Stomach smooth muscle (tissue), 2 donors: ENCODE measurements around the gene SRI.
"Not testable (repeated sequence)": the region's sequence is repeated elsewhere in the genome, so short reads cannot be mapped to it uniquely, and the experiment has no call there.

Experiments used
- H3K27ac ChIP-seq: one replicate; pipeline ENCODE4 v1.7.0; 2013; ENCODE audit warnings: mild to moderate bottlenecking, low read length, inconsistent platforms
- H3K27me3 ChIP-seq, 2 donors: one replicate each; pipeline ENCODE4 v1.7.0; 2013; ENCODE audit warnings: low read length in 2 of 2; ENCODE audit not compliant: insufficient read depth in 2 of 2, control insufficient read depth in 1 of 2
- H3K36me3 ChIP-seq, 2 donors: one replicate each; pipeline ENCODE4 v1.7.0; 2013; ENCODE audit warnings: low read length in 2 of 2; ENCODE audit not compliant: control insufficient read depth in 2 of 2, insufficient read depth in 2 of 2
- H3K4me1 ChIP-seq: one replicate; pipeline ENCODE4 v1.7.0; 2013; ENCODE audit warnings: low read length; ENCODE audit not compliant: control insufficient read depth, insufficient read depth
- H3K4me3 ChIP-seq, 2 donors: one replicate each; pipeline ENCODE4 v1.7.0; 2013; ENCODE audit warnings: low read length in 2 of 2
- H3K9ac ChIP-seq, 2 donors: one replicate each; pipeline ENCODE4 v1.7.0; 2013; ENCODE audit warnings: low read length in 2 of 2, mild to moderate bottlenecking in 1 of 2
- H3K9me3 ChIP-seq, 2 donors: one replicate each; pipeline ENCODE4 v1.7.0; 2013; ENCODE audit warnings: low read length in 2 of 2; ENCODE audit not compliant: control insufficient read depth in 2 of 2
- donor health status: healthy.
- donor health status: Pancreatic carcinoma.

The SRI gene, protein sequence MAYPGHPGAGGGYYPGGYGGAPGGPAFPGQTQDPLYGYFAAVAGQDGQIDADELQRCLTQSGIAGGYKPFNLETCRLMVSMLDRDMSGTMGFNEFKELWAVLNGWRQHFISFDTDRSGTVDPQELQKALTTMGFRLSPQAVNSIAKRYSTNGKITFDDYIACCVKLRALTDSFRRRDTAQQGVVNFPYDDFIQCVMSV

DNA sequence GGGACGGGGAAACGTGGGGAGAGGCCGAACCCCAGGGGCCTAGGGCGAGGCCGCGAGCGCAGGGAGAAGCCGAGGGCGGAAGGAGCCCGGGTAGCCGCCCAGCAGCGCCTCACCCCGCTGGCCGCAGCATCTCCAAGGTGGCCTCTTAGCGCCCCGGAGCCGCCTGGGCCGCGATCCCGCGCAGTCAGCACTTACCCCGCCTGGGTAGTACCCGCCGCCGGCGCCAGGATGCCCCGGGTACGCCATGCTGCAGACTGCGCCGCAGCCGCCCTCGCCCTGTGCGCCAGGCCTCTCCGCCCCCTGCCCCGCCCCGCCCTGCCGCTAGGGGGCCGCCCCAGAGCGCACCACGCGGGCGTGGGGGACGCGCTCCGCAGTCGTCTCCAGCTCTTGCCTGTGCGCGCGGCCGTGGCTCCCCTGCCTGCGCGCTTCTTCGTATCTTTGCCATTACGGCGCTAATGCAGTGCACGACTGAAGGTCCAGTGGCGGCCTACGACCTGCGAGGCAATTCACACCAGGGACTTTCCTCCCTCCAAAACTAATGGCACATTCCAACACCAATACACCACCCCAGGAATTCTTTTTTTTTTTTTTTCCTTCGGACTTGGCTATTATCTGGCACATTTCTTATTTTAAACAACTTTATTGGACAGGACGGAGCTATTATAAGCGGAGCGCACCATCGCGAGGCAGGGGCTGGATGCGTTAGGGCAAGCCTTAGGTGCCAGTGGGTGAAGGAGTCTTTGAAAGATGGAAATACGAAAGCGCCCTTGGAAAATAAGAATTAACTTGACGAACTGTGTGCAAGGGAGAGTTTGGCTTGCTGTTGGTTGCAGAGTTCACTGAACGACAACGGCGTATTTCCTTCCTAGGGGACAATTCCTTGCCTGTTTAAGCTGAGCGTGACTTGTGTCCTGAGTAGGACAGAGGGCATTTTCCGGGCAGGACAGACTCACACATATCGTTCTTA, at the start of gene SRI:
Gene SRI (minus strand): TSS at position 258 of the 967 bp plus-strand sequence. CDS start 12 bp downstream, at position 246.
- H3K4me1 ChIP-seq, result peaks cover 5% of the 10 kb centered on the region
- peaks cover 4 to 8% of the 10 kb centered on the region in 2 donors for H3K36me3 ChIP-seq
- peak within 1 kb of the TSS; percentile 67 to 84 for H3K9ac ChIP-seq
- H3K27ac ChIP-seq, result peak within 1 kb of the TSS; percentile 76
- H3K4me3 ChIP-seq, result peak within 1 kb of the TSS; percentile 87 to 89
- no peaks in the 10 kb centered on the region for H3K27me3 ChIP-seq
- H3K9me3 ChIP-seq, result no peaks in the 10 kb centered on the region

DNA sequence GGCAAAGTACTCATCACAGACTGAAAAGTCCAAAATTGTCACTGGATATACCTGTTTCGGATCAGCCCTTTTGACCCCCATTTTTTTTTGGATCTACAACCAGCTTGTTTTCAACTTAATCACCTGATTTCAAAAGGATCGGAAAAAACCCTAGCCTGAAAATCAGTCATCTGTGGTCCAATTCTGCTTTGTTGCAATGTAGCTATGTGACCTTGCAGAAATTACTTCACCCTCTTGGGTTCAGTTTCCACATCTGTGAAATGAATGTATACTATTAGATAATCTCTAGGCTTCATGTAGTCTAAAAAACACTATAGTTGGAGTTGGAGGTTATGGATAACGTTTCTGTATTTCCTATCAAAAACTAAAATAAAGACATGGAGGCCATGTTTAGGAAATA, 49.7 kb upstream of the SRI start:
- no peaks in the 10 kb centered on the region for H3K27me3 ChIP-seq
- H3K36me3 ChIP-seq, result no peaks in the 10 kb centered on the region
- no peak overlapping the region for H3K9ac ChIP-seq
- no peaks in the 10 kb centered on the region for H3K4me1 ChIP-seq
- H3K4me3 ChIP-seq, result no peak overlapping the region
- no peaks in the 10 kb centered on the region for H3K9me3 ChIP-seq
- H3K27ac ChIP-seq, result no peak overlapping the region

DNA sequence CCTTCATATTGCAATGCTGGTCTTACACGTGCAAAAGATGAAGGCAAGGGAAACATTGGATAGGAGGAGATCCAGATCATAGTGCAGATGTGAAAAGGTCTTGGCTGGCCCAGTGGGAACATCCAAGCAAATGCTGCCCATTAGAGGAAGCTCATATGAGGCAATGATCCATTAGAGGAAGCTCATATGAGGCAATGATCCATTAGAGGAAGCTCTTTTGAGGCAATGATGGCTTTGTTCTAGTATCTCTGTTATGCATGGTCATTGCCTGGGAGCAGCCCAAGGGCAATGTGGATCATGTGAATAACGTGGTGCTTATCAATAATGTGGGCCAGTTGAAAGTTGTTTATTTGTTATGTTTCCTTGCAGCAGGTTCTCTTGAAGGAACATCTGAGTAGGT, 49.0 kb upstream of the SRI start:
- H3K27ac ChIP-seq, result no peak overlapping the region
- no peaks in the 10 kb centered on the region for H3K36me3 ChIP-seq
- no peaks in the 10 kb centered on the region for H3K4me1 ChIP-seq
- no peak overlapping the region for H3K4me3 ChIP-seq
- no peaks in the 10 kb centered on the region for H3K27me3 ChIP-seq
- no peak overlapping the region for H3K9ac ChIP-seq
- H3K9me3 ChIP-seq, result no peaks in the 10 kb centered on the region

DNA sequence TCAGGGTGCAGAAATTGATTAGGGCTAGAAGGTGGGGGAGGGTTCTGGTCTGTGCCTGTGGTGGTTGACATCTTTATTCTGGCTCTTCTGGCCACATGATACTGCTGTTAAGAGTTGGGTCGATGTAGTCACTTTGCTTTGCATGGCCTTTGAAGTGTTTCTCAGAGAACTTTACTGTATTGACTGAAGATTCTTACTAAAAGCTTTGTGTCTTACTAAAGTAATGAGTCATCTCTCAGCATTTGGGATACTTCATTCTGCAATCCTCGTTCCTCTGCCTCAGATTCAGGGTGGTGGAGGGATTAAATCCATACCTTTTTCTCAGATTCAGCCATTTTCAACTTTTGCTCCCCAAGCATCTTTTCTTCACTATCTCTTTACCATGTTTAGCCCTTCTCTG, 48.2 kb upstream of the SRI start:
- no peak overlapping the region for H3K9ac ChIP-seq
- no peaks in the 10 kb centered on the region for H3K36me3 ChIP-seq
- H3K4me1 ChIP-seq, result no peaks in the 10 kb centered on the region
- no peak overlapping the region for H3K4me3 ChIP-seq
- H3K9me3 ChIP-seq, result no peaks in the 10 kb centered on the region
- no peaks in the 10 kb centered on the region for H3K27me3 ChIP-seq
- H3K27ac ChIP-seq, result no peak overlapping the region

DNA sequence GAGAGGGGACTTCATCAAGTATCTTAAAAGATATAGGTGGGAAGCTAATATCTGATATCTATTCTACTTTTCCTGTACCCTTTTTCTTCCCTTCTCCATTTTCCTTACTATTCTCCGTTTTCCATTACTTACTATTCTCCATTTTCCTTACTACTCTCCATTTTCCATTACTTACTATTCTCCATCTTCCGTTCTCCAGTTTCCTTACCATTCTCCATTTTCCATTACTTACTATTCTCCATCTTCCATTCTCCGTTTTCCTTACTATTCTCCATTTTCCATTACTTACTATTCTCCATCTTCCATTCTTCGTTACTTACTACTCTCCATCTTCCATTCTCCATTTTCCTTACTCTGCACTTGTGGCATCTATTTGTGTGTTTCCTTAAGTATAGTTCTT, 47.6 kb upstream of the SRI start:
- Histone ChIP-seq H3K9ac (no peak overlapping the region), H3K9me3 (no peaks in the 10 kb centered on the region), H3K36me3 (no peaks in the 10 kb centered on the region), H3K4me1 (no peaks in the 10 kb centered on the region), H3K27me3 (no peaks in the 10 kb centered on the region), H3K27ac (no peak overlapping the region), H3K4me3 (no peak overlapping the region)

DNA sequence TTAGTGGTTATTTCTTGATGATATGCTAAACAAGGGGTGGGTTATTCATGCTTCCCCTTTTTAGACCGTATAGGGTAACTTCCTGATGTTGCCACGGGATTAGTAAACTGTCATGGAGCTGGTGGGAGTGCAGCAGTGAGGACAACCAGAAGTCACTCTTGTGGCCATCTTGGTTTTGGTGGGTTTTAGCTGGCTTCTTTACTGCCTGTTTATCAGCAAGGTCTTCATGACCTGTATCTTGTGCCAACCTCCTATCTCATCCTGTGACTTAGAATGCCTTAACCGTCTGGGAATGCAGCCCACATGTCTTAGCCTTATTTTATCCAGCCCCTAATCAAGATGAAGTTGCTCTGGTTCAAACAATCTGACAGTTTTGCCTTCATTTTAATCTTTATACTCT, 45.1 kb upstream of the SRI start:
- H3K27ac ChIP-seq, result not testable (repeated sequence)

DNA sequence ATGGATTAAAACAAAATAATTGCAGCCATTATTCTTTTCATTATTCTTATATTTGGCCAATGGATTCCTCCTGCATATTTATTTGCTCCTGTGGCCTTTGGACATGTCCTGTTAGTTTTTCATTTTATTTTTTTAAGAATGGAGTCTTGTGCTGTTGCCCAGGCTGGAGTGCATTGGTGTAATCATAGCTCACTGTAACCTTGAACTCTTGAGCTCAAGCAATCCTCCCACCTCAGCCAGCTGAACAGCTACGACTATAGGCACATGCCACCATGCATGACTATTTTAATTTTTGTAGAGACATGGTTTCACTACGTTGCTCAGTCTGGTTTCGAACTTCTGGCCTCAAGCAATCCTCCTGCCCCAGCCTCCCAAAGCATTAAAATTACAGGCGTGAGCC, 42.7 kb upstream of the SRI start:
- no peaks in the 10 kb centered on the region for H3K36me3 ChIP-seq
- no peak overlapping the region for H3K4me3 ChIP-seq
- H3K9me3 ChIP-seq, result no peaks in the 10 kb centered on the region
- H3K27me3 ChIP-seq, result no peaks in the 10 kb centered on the region
- H3K9ac ChIP-seq, result no peak overlapping the region
- no peak overlapping the region for H3K27ac ChIP-seq
- H3K4me1 ChIP-seq, result no peaks in the 10 kb centered on the region

More for the DNA sequence above, 45.1 kb upstream of the SRI start:
- not testable (repeated sequence) for H3K27me3 ChIP-seq, H3K4me1 ChIP-seq, H3K36me3 ChIP-seq, H3K9ac ChIP-seq, H3K9me3 ChIP-seq, H3K4me3 ChIP-seq

DNA sequence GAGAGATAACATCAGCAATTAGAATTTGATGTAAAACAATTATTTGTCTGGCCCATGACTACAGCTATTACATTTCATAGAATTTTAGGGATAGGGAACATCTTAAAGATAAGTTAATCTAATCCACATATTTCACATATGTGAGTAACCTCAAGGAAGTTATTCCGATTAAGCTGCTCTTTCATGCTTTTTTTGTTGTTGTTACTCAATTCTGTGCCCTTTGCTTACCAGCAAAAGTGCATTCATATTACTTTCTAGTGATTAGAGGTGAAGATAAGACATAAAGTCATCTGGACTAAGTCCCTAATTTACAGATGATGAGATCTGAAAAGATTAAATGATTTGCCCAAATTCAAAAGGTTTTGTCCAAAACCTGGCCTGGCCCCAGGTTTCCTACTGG, 40.9 kb upstream of the SRI start:
- Histone ChIP-seq H3K4me1 (no peaks in the 10 kb centered on the region), H3K9ac (no peak overlapping the region), H3K36me3 (no peaks in the 10 kb centered on the region), H3K27ac (no peak overlapping the region), H3K4me3 (no peak overlapping the region), H3K27me3 (no peaks in the 10 kb centered on the region), H3K9me3 (no peaks in the 10 kb centered on the region)

DNA sequence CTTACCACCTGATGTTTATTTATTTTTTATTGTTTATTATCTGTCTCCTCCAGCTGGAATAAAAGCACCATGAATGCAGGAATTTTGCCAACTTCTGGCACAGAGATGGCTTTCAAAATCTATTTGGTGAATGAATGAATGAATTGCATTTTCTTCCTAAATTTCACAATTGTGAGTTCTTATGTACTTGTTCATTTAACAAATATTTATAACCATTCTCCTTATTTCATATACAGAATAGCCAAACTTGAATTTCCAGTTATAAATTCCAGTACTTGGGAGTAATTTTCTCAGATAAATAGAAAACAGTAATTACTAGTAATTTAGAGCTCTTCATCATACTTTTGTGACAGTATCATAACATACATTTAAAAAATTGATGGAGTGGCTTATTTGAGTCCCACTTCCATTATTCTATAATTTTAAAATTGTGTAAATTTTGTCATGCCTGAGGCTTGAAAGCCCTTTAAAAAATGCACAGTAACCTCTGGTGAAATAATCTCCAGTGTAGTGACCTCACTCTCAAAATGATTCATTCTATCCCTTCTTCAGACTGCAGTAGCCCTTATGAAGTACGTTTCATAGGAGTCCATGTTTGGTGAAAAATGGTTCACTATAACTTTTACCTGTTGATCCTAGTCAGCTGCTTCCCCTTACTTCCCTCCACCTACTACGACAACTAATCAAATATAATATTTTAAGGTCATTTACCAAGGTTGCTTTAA, 40.0 kb upstream of the SRI start:
- Histone ChIP-seq H3K4me1 (no peaks in the 10 kb centered on the region), H3K9ac (no peak overlapping the region), H3K4me3 (no peak overlapping the region), H3K9me3 (peaks cover 0 to 5% of the 10 kb centered on the region in 2 donors), H3K27me3 (no peaks in the 10 kb centered on the region), H3K27ac (no peak overlapping the region), H3K36me3 (no peaks in the 10 kb centered on the region)

DNA sequence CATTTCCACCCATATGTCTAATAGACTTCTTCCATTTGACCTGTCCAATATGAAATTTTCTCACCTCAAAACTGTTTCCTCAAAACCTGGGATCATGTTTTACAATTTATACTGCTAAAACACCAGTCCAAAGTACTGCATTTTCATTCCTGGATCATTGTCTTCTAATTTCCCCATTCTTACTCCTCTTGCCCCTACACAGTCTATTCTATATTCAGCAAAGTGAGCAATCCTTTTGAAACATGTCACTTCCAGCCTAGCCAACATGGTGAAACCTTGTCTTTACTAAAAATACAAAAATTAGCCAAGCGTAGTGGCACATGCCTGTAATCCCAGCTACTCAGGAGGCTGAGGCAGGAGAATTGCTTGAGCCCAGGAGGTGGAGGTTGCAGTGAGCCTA, 38.5 kb upstream of the SRI start:
- H3K27me3 ChIP-seq, H3K4me1 ChIP-seq, H3K9me3 ChIP-seq, H3K27ac ChIP-seq, H3K4me3 ChIP-seq, H3K36me3 ChIP-seq, H3K9ac ChIP-seq: not testable (repeated sequence)
